Parathyroid adenoma (tissue), 2 donors: ENCODE measurements around the gene MYO5C.

ENCODE experiments used
- H2AFZ ChIP-seq: fragments of 300-600 bp; sonication (generic); one replicate; pipeline ENCODE4 v1.7.0; 2017; ENCODE audit warnings: antibody characterized with exemption, mild to moderate bottlenecking
- H3K27ac ChIP-seq: fragments of 300-600 bp; sonication (generic); one replicate; pipeline ENCODE4 v1.7.0; 2017
- H3K27me3 ChIP-seq: fragments of 300-600 bp; sonication (generic); one replicate; pipeline ENCODE4 v1.7.0; 2017; ENCODE audit warnings: low read length; ENCODE audit not compliant: control insufficient read depth, insufficient read depth
- H3K36me3 ChIP-seq: fragments of 300-600 bp; sonication (generic); one replicate; pipeline ENCODE4 v1.7.0; 2017; ENCODE audit warnings: low read length; ENCODE audit not compliant: control insufficient read depth, insufficient read depth
- H3K4me1 ChIP-seq: fragments of 300-600 bp; sonication (generic); one replicate; pipeline ENCODE4 v1.7.0; 2017; ENCODE audit warnings: control low read depth
- H3K4me2 ChIP-seq: fragments of 300-600 bp; sonication (generic); one replicate; pipeline ENCODE4 v1.7.0; 2017; ENCODE audit warnings: low read length
- H3K4me3 ChIP-seq: fragments of 300-600 bp; sonication (generic); one replicate; pipeline ENCODE4 v1.7.0; 2017; ENCODE audit warnings: low read depth, low read length
- H3K79me2 ChIP-seq: fragments of 300-600 bp; sonication (generic); one replicate; pipeline ENCODE4 v1.7.0; 2017; ENCODE audit warnings: control low read depth
- H3K9ac ChIP-seq: fragments of 300-600 bp; sonication (generic); one replicate; pipeline ENCODE4 v1.7.0; 2017; ENCODE audit warnings: mild to moderate bottlenecking
- H3K9me3 ChIP-seq: fragments of 300-600 bp; sonication (generic); one replicate; pipeline ENCODE4 v1.7.0; 2017; ENCODE audit warnings: low read length; ENCODE audit not compliant: control insufficient read depth
- TF ChIP-seq, protein P1 (sequence below): fragments of 300-600 bp; sonication (generic); IDR thresholded peaks from one replicate; pipeline ENCODE4 v1.7.0; 2017; ENCODE audit warnings: antibody characterized with exemption, mild to moderate bottlenecking
- donor health status: primary hyperparathyroidism.

Gene MYO5C

DNA sequence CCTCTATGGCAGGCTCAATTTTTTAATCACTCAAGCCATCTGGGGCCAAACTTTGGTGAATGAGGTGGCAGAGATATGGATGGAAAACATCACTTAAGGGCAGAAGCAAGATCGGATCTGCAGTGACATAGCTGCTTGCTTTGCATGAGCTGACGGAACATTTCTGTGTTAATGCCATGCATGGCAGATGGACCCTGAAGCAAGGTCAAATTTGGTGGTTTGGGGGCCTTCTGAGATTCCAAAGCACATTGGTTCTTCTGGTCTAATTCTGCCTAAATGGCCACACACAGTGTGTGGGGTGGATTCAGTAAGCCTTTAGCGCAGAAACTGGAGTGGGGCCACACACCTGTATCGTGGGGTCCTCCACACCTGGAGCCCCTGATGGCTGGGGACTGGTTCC lies 144.7 kb downstream of the MYO5C start:
- H3K27me3 ChIP-seq, result no peaks in the 10 kb centered on the region
- H3K36me3 ChIP-seq, result no peaks in the 10 kb centered on the region
- no peak overlapping the region for H3K4me3 ChIP-seq
- TF ChIP-seq, protein P1, sequence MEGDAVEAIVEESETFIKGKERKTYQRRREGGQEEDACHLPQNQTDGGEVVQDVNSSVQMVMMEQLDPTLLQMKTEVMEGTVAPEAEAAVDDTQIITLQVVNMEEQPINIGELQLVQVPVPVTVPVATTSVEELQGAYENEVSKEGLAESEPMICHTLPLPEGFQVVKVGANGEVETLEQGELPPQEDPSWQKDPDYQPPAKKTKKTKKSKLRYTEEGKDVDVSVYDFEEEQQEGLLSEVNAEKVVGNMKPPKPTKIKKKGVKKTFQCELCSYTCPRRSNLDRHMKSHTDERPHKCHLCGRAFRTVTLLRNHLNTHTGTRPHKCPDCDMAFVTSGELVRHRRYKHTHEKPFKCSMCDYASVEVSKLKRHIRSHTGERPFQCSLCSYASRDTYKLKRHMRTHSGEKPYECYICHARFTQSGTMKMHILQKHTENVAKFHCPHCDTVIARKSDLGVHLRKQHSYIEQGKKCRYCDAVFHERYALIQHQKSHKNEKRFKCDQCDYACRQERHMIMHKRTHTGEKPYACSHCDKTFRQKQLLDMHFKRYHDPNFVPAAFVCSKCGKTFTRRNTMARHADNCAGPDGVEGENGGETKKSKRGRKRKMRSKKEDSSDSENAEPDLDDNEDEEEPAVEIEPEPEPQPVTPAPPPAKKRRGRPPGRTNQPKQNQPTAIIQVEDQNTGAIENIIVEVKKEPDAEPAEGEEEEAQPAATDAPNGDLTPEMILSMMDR, result no peak
- H2AFZ ChIP-seq, result no peak overlapping the region
- H3K79me2 ChIP-seq, result no peaks in the 10 kb centered on the region
- H3K4me1 ChIP-seq, result no peaks in the 10 kb centered on the region
- H3K27ac ChIP-seq, result no peak overlapping the region
- H3K4me2 ChIP-seq, result no peak overlapping the region
- no peaks in the 10 kb centered on the region for H3K9me3 ChIP-seq
- H3K9ac ChIP-seq, result no peak overlapping the region

DNA sequence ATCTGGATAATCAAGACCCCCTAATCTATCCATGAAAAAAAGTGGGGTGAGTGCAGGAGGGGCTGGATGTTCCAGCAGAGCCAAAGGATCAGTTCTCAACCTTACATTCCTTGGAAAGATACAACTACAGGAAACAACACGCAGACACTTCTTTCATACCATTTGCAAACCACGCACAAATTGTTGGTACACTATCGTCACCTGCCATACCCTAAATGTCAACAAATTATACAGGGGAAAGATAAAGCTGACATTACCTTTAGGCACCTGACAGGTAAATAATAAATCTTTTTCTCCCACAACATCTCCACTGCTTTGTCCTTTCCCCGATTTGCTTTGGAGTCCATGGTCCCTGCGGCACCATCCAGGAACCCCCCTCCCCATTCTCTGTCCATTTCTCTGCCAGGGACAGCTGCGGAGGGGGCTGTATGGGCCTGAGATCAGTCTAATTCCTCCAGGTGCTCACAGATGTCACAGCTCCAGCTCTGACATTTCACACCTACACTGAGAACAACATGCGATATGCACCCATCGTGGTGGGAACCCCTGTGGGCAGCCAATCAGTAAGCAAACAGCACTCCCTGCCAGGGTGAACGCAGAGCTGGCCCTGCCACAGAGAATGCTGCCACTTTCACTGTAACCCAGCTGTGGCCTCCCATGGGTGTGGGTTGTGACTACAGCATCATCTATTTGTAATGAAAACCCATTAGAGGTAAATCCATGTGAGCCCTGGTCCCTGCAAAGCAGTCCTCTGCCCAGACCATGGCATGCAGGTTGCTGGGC lies 145.4 kb downstream of the MYO5C start:
- H3K36me3 ChIP-seq, result no peaks in the 10 kb centered on the region
- no peak overlapping the region for H3K9ac ChIP-seq

DNA sequence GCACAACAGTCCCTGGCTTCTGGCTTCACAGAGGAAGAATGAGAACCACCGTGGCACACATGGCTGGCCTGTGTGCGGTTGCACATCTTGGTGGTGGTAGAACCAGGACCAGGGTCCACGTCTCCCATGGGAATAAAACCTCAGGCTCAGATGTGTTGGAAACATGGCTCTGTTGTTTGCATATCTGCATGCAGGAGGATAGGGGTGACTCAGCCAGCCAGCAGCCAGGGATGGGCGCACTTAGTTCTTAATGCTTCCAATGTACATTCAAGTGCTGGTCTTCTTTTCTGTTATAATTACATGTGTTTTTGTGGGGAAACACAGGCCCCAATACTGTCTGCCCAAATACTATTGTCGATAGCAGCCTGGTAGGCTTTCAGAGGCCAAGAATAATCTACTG lies 147.2 kb downstream of the MYO5C start:
- Histone ChIP-seq H3K79me2 (no peaks in the 10 kb centered on the region), H3K27me3 (no peaks in the 10 kb centered on the region), H3K4me3 (no peak overlapping the region), H3K9ac (no peak overlapping the region), H3K36me3 (no peaks in the 10 kb centered on the region), H3K9me3 (no peaks in the 10 kb centered on the region), H3K27ac (no peak overlapping the region), H3K4me1 (no peaks in the 10 kb centered on the region), H2AFZ (no peak overlapping the region), H3K4me2 (no peak overlapping the region)
- TF ChIP-seq, protein P1, result no peak

More for the DNA sequence above, 145.4 kb downstream of the MYO5C start:
- Histone ChIP-seq H3K4me1 (no peaks in the 10 kb centered on the region), H3K4me2 (no peak overlapping the region), H3K27me3 (no peaks in the 10 kb centered on the region), H3K27ac (no peak overlapping the region), H3K4me3 (no peak overlapping the region), H3K9me3 (no peaks in the 10 kb centered on the region), H2AFZ (no peak overlapping the region), H3K79me2 (no peaks in the 10 kb centered on the region)
- TF ChIP-seq, protein P1, result no peak

DNA sequence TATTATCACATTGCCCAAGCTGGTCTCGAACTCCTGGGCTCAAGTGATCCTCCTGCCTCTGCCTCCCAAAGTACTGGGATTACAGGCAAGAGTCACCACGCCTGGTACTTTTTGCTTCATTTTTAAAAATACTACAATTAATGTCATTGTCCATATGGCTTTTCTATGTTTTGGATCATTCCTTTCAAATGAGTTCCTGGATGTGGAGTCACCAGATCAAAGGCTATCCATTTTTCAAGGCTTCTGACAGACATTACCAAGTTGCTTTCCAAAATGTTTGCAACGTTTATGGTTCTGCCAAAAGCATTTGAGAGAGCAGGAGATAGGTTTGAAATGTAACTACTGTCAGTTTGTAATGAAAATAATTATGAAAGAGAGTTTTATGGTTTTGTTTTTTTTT lies 148.8 kb downstream of the MYO5C start:
- Histone ChIP-seq H3K79me2 (no peaks in the 10 kb centered on the region), H3K4me2 (no peak overlapping the region), H2AFZ (no peak overlapping the region), H3K4me1 (no peaks in the 10 kb centered on the region), H3K27me3 (no peaks in the 10 kb centered on the region), H3K9me3 (no peaks in the 10 kb centered on the region), H3K4me3 (no peak overlapping the region), H3K27ac (no peak overlapping the region), H3K9ac (no peak overlapping the region), H3K36me3 (no peaks in the 10 kb centered on the region)
- TF ChIP-seq, protein P1, result no peak

DNA sequence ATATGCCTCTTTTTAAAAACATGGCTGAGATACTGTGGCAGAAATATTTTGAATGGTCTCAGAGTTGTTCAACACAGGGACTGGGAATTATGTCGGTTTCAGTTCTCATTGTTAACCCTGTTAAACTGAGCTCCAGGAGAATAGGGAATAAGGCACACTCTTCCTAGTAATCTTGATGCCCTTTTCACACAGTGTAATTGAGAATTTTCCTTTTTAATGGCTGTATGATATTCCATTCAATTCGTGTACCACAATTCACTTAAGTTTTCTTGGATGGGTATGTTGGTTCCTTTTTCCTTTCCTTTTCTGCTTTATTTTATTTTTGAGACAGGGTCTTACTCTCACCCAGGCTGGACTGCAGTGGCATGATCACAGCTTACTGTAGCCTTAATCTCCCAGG lies 149.3 kb downstream of the MYO5C start:
- H3K79me2 ChIP-seq, result no peaks in the 10 kb centered on the region
- no peak overlapping the region for H3K4me2 ChIP-seq
- H3K36me3 ChIP-seq, result no peaks in the 10 kb centered on the region
- no peaks in the 10 kb centered on the region for H3K4me1 ChIP-seq
- no peak overlapping the region for H3K9ac ChIP-seq
- H3K27me3 ChIP-seq, result no peaks in the 10 kb centered on the region
- no peaks in the 10 kb centered on the region for H3K9me3 ChIP-seq
- H3K4me3 ChIP-seq, result no peak overlapping the region
- no peak overlapping the region for H3K27ac ChIP-seq
- H2AFZ ChIP-seq, result no peak overlapping the region
- TF ChIP-seq, protein P1, result no peak
